GM21381 (cell line): ENCODE results near the gene KIAA1217.
A peak's percentile ranks its signal among the peaks of the same experiment; 100 is the strongest.

Experiments
- ATAC-seq: cut with Tn5 transposase; IDR thresholded peaks from one replicate; pipeline ENCODE4 v1.9.1; 2021; ENCODE audit warnings: mild to moderate bottlenecking, moderate library complexity; ENCODE audit not compliant: unreplicated experiment

Gene KIAA1217

GRCh38 chr10:24209432-24209771, 464 bp downstream of the KIAA1217 start:
- no peak for ATAC-seq

- ATAC-seq, result peak; percentile 71
These were observed 1.1 kb downstream of the KIAA1217 start for GRCh38 chr10:24209946-24210491.

DNA sequence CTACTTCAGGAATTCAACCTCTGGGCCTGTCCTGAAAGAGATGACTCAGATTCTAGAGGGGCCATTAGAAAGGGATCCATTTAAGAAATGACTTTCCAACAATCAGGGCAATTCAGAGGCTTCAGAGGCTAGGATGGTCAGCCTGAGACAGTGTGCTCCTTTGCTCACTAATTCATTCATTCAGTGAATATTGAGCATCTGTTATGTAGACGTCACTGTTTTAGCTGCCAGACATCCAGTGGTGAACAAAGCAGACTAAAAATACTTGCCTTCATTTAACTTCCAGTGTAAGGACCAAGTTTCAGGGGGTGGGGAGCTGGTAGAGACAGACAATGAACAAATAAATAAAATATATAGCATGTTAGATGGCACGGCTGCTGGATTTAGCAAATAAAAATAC, 1.6 kb downstream of the KIAA1217 start:
- ATAC-seq, result peak; percentile 1

- no peak for ATAC-seq
These were observed 4.3 kb downstream of the KIAA1217 start for GRCh38 chr10:24213266-24213665.

DNA sequence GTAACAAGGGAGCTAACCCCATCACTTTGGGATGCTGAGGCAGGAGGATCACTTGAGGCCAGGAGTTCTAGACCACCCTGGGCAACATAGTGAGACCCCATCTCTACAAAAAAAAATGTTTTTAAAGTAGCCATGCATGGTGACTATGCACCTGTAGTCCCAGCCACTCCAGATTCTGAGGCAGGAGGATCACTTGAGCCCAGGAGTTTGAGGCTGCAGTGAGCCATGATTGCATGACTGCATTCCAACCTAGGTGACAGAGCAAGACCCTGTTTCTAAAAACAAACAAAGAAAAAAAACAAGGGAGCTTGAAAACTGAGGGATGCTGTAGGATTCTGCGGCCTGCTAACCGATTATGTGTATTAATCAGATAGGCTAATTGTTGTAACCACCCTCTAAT, 4.9 kb downstream of the KIAA1217 start:
- no peak for ATAC-seq

DNA sequence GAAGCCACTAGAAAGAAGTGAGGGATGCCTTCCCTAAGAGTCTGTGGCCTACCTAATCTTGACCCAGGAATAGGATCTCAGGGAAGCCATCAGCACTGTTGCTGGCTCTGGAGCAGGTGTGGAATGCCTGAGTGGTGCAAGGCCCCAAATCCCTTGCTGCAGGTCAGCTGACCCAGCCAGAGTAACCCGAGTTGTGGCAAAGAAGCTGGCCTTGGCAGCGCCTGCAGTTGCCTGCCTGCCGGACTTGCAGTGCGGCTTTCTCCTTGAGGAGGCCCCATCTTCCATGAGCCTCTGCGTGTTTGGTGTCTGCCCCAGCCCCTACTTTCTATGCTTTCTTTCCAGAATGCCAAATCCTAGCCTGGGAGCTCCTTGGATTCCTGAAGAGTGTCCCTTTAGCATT, 5.8 kb downstream of the KIAA1217 start:
- ATAC-seq, result no peak

GRCh38 chr10:24215196-24215595, 6.3 kb downstream of the KIAA1217 start:
- no peak for ATAC-seq

GRCh38 chr10:24215603-24216002, 6.7 kb downstream of the KIAA1217 start:
- ATAC-seq, result no peak

- ATAC-seq, result no peak
These were observed 11.0 kb downstream of the KIAA1217 start for GRCh38 chr10:24219963-24220362.

DNA sequence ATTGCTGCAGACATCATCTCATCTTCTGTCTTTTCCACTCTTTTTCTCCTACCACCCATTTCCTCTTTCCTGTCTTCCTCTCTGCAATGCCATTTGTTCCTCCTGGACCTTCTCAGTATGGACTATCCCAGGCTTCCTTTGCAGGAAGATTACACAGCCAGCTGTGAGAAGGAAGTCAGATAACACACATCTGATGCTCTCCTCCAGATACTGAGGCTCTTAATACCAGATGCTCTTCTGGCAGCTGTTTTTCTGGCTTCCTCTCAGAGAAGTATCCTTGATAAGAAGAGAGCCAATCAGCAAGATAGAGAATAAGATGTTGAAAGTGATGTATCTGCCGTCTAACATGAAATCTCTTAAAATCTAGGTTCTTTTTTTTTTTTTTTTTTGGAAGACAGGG, 14.4 kb downstream of the KIAA1217 start:
- no peak for ATAC-seq

GRCh38 chr10:24223953-24224352, 15.0 kb downstream of the KIAA1217 start:
- no peak for ATAC-seq

- no peak for ATAC-seq
These were observed 19.7 kb downstream of the KIAA1217 start for GRCh38 chr10:24228642-24229041.

DNA sequence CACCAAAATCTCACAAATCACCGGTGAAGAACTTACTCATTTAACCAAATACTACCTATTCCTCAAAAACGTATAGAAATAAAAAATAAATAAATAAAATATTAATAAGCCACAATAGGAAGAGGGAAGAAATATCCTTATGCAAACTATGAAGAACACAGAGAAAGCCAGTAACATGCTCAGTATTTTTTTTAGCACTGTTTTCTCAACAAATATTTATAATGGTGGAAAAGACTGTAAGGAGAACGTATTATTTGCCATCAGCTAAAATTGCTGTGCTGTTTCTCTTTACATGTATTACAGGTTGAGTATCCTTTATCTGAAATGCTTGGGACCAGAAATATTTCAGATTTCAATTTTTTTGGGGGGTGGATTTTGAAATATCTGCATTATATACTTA, 21.0 kb downstream of the KIAA1217 start:
- no peak for ATAC-seq

GRCh38 chr10:24231200-24231599, 22.3 kb downstream of the KIAA1217 start:
- ATAC-seq, result no peak

- no peak for ATAC-seq
These were observed 25.8 kb downstream of the KIAA1217 start for GRCh38 chr10:24234784-24235183.

GRCh38 chr10:24235471-24235870, 26.5 kb downstream of the KIAA1217 start:
- no peak for ATAC-seq

GRCh38 chr10:24237801-24238395, 29.0 kb downstream of the KIAA1217 start:
- ATAC-seq, result no peak

DNA sequence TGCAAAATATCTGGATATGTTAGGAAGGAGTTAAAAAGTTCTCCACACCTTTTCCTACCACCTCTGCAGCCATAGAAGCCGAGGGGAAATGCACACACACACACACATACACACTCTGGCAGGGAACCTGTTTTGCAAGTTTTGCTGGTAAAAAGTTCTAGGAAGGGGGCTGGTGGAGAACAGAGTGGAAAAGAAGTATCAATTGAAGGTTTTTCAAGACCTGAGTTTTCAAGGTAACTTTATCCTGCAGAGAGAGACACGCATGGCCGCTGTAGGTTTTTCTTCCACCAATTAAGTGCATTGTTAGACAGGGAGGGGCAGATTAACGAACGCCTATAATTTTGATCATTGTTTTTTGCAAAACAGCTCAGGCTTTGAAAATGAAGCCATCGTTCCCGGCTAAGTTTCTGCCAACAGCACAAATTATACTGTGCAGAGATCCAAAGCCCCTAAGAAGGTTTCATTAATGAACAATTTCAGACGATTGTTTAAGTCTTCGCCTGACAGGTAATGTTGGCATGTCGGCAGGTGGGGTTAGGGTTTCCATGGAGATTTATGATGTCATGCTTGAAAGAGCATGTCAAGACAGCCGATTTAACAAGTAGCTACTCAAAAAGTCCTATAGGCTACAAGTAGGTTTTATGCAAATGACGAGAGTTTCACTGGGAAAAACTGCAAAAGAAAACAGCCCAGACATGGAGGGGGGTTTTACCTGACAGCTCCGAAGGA, 29.7 kb downstream of the KIAA1217 start:
- ATAC-seq, result no peak

DNA sequence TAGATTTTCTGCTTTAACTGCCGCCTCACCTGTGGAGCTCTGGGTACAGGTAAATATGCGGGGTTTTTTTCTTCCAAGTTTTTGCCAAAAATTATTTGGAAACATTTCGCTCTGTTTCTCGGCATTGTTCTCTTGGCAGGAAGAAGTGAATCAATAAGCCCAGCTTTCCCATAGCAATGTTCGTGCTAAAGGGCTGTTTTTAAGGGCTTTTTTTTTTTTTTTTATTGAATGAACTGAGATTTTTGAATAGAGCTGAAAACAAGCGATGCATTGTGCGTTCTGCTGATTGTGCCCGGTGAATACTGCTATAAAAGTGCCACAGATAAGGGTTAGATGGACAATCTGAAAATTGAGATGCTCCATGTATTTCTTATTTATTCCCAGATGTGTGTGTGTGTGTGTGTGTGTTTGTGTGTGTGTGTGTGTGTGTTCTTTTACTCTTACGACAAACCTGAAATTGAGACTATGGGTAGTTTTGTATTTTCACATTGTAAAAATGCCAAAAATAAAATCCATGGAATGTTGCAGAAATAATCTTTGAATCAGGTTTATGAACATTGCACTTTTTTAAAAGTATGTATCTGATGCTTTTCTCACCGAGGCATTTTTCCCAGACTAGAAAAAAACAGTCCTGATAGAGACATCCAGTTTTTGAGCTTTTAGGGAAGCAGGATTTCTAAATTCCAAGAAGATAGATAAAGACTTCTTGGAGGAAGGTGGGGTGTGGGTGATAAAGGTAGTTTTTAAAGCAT, 30.5 kb downstream of the KIAA1217 start:
- no peak for ATAC-seq

GRCh38 chr10:24240041-24240751, 31.3 kb downstream of the KIAA1217 start:
- ATAC-seq, result no peak

DNA sequence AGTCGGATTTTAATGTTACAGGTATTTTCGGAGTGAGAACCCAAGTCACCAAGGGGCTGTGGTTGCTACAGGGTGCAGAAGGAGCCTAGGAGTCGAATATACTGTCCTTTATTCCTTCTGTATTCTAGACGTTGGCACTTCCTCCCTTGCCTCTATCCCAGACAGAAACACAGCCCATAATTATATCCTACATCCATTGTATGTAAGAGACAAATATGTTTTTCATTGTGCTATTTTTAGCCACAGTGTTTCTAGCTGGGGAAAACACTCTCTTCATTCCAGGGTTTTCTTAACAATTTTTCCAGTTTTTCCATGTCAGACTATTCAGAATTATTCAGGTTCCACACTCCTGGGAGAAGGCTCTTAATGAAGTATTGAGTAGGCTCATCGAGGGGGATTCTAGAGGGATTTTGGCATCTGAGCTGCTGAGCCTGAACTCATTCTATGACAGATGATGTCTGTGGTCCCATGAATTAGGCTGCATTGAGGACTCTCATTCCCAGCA, 32.6 kb downstream of the KIAA1217 start:
- ATAC-seq, result no peak
